Glomerular visceral epithelial cell (primary cell): Measurements from ENCODE around the gene RHOU.

ENCODE experiments used
- DNase-seq: peaks from one replicate; pipeline ENCODE4 v3.0.0-alpha.2; 2016; ENCODE audit errors: extremely low spot score

Gene RHOU

GRCh38 chr1:228737601-228738041, 2.3 kb downstream of the RHOU start:
- DNase-seq = no peak

GRCh38 chr1:228739826-228740225, 4.5 kb downstream of the RHOU start:
- DNase-seq = no peak

- DNase-seq = no peak
Observed at GRCh38 chr1:228740543-228741317, 5.5 kb downstream of the RHOU start.

- DNase-seq = no peak
Observed at GRCh38 chr1:228742281-228742860, 7.1 kb downstream of the RHOU start.

- DNase-seq = no peak
Observed at GRCh38 chr1:228743405-228743804, 8.1 kb downstream of the RHOU start.

- DNase-seq = no peak
Observed at GRCh38 chr1:228744356-228744755, 9.1 kb downstream of the RHOU start.

GRCh38 chr1:228744918-228745317, 9.6 kb downstream of the RHOU start:
- no peak for DNase-seq

GRCh38 chr1:228745497-228745896, 10.2 kb downstream of the RHOU start:
- DNase-seq = no peak

- no peak for DNase-seq
Observed at GRCh38 chr1:228747301-228747935, 12.1 kb downstream of the RHOU start.

GRCh38 chr1:228748029-228748428, 12.8 kb downstream of the RHOU start:
- no peak for DNase-seq

GRCh38 chr1:228748431-228748830, 13.2 kb downstream of the RHOU start:
- DNase-seq = no peak

- no peak for DNase-seq
Observed at GRCh38 chr1:228749765-228750164, 14.5 kb downstream of the RHOU start.

GRCh38 chr1:228750915-228751314, 15.6 kb downstream of the RHOU start:
- DNase-seq = no peak

GRCh38 chr1:228751360-228752098, 16.2 kb downstream of the RHOU start:
- DNase-seq = no peak

- DNase-seq = no peak
Observed at GRCh38 chr1:228752258-228752657, 17.0 kb downstream of the RHOU start.

GRCh38 chr1:228752675-228753265, 17.5 kb downstream of the RHOU start:
- DNase-seq = no peak

GRCh38 chr1:228753287-228753686, 18.0 kb downstream of the RHOU start:
- no peak for DNase-seq

GRCh38 chr1:228753786-228754360, 18.6 kb downstream of the RHOU start:
- no peak for DNase-seq

- no peak for DNase-seq
Observed at GRCh38 chr1:228754646-228755268, 19.5 kb downstream of the RHOU start.

GRCh38 chr1:228755800-228756199, 20.5 kb downstream of the RHOU start:
- no peak for DNase-seq

- no peak for DNase-seq
Observed at GRCh38 chr1:228756457-228756856, 21.2 kb downstream of the RHOU start.
